GM12872 (cell line): ENCODE measurements around the gene LYSMD4.

Source experiments
- CTCF ChIP-seq: IDR thresholded peaks from 3 replicates; pipeline ENCODE4 v1.5.1; 2011; ENCODE audit warnings: low read depth, mild to moderate bottlenecking, low read length, moderate library complexity; ENCODE audit not compliant: insufficient read depth

The LYSMD4 gene

DNA sequence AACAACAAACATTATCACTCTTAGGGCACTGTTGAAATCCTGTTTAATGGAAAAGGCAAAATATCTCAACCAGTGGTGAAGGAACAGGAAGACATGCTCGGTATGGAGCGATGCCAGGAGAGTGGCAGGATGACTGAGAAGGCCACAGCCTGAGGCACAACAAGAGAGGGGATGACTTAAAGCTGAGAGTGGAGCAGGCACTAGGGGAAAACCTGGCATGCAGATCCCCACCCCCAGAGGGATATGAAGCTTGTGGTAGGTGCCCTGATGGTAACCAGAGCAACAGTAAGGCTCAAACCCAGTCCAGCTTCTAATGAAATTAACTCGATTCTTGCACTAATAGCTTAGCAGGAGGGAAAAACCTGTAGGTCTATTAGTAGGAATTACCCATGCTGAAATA lies 40.4 kb downstream of the LYSMD4 start:
- no peak for TF ChIP-seq CTCF

DNA sequence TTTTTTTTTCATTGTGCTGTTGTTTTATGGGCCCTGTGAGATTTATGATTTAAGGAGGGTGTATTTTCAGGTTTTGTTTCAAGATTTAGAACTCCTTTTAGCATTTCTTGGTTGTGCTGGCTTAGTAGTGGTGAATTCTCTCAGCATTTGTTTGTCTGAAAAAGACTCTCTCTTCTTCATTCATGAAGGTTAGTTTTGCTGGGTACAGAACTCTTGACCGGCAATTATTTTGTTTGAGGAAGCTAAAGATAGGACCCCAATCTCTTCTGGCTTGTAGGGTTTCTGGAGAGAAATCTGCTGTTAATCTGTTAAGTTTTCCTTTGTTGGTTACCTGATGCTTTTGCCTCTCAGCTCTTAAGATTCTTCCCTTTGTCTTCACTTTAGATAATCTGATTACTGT lies 46.9 kb downstream of the LYSMD4 start:
- no peak for TF ChIP-seq CTCF

DNA sequence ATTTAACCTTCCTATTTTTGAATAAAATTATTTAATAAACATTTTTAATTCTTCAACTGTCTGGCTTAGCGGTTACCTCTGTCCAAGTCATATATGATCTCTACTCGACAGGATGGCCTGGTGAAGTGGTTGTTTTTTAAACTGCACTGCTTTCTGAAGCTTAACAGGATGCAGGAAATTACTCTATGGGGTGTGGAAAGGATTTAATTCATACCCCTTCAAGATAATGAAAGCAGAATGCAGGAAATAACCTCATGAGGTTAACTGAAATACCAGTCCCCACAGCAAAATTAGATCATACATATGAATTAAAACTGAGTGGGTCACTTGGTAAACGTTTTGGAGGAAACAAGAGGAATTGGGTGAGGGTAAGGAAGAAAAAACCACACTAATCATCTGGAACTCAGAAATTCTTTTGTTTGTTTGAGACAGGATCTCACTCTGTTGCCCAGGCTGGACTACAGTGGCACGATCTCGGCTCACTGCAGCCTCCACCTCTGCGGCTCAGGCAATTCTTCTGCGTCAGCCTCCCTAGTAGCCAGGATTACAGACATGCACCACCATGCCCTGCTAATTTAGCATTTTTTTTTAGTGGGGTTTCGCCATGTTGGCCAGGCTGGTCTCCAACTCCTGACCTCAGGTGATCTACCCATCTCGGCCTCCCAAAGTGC lies 50.1 kb downstream of the LYSMD4 start:
- TF ChIP-seq CTCF, result no peak

DNA sequence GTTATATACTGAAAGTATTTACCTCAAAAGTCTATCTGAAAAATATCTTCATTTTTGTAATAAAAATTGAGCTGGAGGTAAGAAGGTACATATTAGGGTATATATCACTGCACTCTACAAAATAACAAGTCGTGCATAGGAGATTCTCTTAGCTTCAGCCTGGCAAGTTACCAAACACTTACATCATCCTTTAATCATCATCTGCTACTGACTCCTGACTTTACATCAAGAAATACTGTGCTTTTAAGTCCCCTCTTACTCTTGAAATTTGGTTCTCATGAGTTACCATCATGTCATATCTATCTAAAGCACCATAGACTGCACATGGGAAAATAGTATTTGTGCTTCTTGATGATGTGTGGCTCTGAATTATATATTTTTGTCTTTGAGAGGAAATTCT lies 50.8 kb downstream of the LYSMD4 start:
- no peak for TF ChIP-seq CTCF

DNA sequence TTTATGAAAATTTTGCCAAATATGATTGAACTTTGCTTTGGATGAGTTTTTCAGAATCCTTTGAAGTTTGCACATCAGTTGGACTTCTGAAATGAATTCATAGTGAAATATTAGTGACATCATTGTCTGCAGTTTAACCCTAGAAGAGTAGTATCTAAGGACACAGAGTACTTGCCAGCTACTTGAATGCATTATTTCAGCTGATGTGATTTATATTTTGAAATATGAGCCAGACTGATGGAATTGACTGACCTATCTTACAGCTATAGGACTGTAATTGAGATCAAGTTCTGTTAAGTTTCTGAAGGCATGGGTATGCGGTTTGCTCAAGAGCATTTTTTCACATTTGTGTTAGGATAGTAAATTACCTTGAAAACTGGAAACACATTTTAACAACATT lies 51.2 kb downstream of the LYSMD4 start:
- no peak for TF ChIP-seq CTCF

GRCh38 chr15:99680276-99680675 lies 53.0 kb downstream of the LYSMD4 start:
- no peak for TF ChIP-seq CTCF

- TF ChIP-seq CTCF, result no peak
Observed at GRCh38 chr15:99677540-99678134, 55.6 kb downstream of the LYSMD4 start.
